ENCODE data around the gene CST9. TPM values are rescaled to one million over a fixed set of nuclear protein-coding genes. Genes with fewer than 3 reads are reported as not detected.

Gene CST9
- total and polyA plus RNA-seq, 2 of the 13 experiments (the other 11 are each of a cell fraction or from before 2014, with no cell fraction given) = 0.07 TPM; not detected in 1

DNA sequence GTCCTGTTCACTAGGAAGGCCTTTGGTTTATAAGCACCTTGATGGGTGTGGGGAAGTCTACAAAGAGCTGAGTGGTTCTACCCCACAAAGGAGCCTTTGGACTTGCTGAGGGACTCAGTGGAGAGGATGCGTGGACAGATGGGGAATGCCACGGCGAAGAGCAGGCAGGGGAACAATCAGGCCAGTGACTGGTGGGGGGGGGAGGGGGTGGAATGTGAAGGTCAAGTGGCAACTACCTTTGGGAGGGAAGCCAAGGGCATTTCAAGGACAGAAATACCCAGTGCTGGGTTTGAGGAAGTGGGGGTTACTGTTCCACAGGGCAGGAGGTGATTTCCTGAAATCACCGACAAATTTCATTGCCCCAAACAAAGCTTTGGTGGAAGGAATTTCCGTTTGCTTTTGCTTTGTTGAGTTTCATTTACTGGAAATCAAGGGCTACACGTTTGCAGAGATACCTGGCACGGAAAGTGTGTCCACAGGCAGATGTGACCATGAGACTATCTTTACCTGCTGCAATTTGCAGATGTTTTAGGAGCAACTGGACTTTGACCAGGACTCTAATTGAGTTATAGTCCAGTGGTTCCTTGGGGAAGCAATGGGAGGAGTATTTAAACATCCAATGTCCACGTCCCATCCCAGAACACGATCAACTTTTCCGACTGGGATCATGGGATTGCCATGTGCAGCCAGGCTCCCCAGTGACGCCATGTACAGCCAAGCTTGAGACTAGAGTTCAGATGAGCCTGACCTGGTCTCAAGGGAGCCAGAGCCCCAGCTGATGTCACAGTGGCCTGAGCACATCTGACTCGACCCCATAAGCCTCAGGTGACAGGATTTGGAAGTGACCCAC lies 24.1 kb upstream of the CST9 start (continued):
- TF ChIP-seq MAF1 (CRISPR knock-in tag; IDR thresholded peaks at IDR 0.05; ENCODE audit: borderline replicate concordance) (no peak), PITX1 (CRISPR knock-in tag; IDR thresholded peaks at IDR 0.05) (peak; percentile 69; the same call in 1 of the 2 replicates), NBN (conservative IDR thresholded peaks at IDR 0.05) (no peak), GPN1 (CRISPR knock-in tag; IDR thresholded peaks at IDR 0.05; ENCODE audit: borderline replicate concordance) (no peak), HNF1A (IDR thresholded peaks at IDR 0.05; ENCODE audit: low read depth) (no peak), HNF1A (CRISPR knock-in tag; IDR thresholded peaks at IDR 0.05; ENCODE audit: borderline replicate concordance) (no peak; the same call in 1 of the 2 replicates), MTERF4 (CRISPR knock-in tag; IDR thresholded peaks at IDR 0.05) (no peak), CHCHD3 (CRISPR knock-in tag; IDR thresholded peaks at IDR 0.05) (no peak), ZFP62 (CRISPR knock-in tag; IDR thresholded peaks at IDR 0.05) (no peak), ZNF598 (CRISPR knock-in tag; IDR thresholded peaks at IDR 0.05; ENCODE audit: borderline replicate concordance) (peak; percentile 80; the same call in 1 of the 2 replicates), PHF5A (CRISPR knock-in tag; IDR thresholded peaks at IDR 0.05; ENCODE audit: low read depth, unreplicated experiment) (no peak), ZNF350 (CRISPR knock-in tag; IDR thresholded peaks at IDR 0.05; ENCODE audit: borderline replicate concordance, low read depth) (0 out of 2 replicates have a peak, but pooled peaks have one; percentile 33), TFAP4 (IDR thresholded peaks at IDR 0.05; ENCODE audit: borderline replicate concordance, low read depth) (no peak)
- TF ChIP-seq, protein P1, sequence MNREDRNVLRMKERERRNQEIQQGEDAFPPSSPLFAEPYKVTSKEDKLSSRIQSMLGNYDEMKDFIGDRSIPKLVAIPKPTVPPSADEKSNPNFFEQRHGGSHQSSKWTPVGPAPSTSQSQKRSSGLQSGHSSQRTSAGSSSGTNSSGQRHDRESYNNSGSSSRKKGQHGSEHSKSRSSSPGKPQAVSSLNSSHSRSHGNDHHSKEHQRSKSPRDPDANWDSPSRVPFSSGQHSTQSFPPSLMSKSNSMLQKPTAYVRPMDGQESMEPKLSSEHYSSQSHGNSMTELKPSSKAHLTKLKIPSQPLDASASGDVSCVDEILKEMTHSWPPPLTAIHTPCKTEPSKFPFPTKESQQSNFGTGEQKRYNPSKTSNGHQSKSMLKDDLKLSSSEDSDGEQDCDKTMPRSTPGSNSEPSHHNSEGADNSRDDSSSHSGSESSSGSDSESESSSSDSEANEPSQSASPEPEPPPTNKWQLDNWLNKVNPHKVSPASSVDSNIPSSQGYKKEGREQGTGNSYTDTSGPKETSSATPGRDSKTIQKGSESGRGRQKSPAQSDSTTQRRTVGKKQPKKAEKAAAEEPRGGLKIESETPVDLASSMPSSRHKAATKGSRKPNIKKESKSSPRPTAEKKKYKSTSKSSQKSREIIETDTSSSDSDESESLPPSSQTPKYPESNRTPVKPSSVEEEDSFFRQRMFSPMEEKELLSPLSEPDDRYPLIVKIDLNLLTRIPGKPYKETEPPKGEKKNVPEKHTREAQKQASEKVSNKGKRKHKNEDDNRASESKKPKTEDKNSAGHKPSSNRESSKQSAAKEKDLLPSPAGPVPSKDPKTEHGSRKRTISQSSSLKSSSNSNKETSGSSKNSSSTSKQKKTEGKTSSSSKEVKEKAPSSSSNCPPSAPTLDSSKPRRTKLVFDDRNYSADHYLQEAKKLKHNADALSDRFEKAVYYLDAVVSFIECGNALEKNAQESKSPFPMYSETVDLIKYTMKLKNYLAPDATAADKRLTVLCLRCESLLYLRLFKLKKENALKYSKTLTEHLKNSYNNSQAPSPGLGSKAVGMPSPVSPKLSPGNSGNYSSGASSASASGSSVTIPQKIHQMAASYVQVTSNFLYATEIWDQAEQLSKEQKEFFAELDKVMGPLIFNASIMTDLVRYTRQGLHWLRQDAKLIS (CRISPR knock-in tag; IDR thresholded peaks at IDR 0.05) = no peak
- TF ChIP-seq, protein P2, sequence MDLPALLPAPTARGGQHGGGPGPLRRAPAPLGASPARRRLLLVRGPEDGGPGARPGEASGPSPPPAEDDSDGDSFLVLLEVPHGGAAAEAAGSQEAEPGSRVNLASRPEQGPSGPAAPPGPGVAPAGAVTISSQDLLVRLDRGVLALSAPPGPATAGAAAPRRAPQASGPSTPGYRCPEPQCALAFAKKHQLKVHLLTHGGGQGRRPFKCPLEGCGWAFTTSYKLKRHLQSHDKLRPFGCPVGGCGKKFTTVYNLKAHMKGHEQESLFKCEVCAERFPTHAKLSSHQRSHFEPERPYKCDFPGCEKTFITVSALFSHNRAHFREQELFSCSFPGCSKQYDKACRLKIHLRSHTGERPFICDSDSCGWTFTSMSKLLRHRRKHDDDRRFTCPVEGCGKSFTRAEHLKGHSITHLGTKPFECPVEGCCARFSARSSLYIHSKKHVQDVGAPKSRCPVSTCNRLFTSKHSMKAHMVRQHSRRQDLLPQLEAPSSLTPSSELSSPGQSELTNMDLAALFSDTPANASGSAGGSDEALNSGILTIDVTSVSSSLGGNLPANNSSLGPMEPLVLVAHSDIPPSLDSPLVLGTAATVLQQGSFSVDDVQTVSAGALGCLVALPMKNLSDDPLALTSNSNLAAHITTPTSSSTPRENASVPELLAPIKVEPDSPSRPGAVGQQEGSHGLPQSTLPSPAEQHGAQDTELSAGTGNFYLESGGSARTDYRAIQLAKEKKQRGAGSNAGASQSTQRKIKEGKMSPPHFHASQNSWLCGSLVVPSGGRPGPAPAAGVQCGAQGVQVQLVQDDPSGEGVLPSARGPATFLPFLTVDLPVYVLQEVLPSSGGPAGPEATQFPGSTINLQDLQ (CRISPR knock-in tag; IDR thresholded peaks at IDR 0.05) = 0 out of 2 replicates have a peak, but pooled peaks have one; percentile 68

All from HepG2 (cell line).